Stimulated activated naive CD8-positive, alpha-beta T cell treated with anti-CD3 and anti-CD28 coated beads, Interleukin-15, amount 100 ng/mL, for 72 hours (primary cell): ENCODE results near the gene RMRP.

Experiments used
- ATAC-seq: fragments of 150-1000 bp; cut with Tn5 transposase; 2 replicates; pipeline ENCODE4 v1.10.0; 2021; ENCODE audit warnings: mild to moderate bottlenecking, moderate library complexity
- DNase-seq, 2 donors: peaks; one replicate each; pipeline ENCODE4 v3.0.0; 2021 to 2022
- H3K27ac Mint-ChIP-seq, 2 donors: one replicate each; pipeline ENCODE4 v1.8.0; 2022; ENCODE audit warnings: mild to moderate bottlenecking in 2 of 2, mixed read lengths in 2 of 2, moderate library complexity in 2 of 2
- H3K27me3 Mint-ChIP-seq: one replicate; pipeline ENCODE4 v1.8.0; 2022; ENCODE audit warnings: mixed read lengths
- H3K4me1 Mint-ChIP-seq: one replicate; pipeline ENCODE4 v1.8.0; 2022; ENCODE audit warnings: mild to moderate bottlenecking, mixed read lengths
- H3K4me3 Mint-ChIP-seq, 2 donors: one replicate each; pipeline ENCODE4 v1.8.0; 2022; ENCODE audit warnings: mild to moderate bottlenecking in 2 of 2, mixed read lengths in 2 of 2, moderate library complexity in 1 of 2
- H3K9me3 Mint-ChIP-seq, 2 donors: one replicate each; pipeline ENCODE4 v1.8.0; 2022; ENCODE audit warnings: mixed read lengths in 2 of 2

RMRP gene

GRCh38 chr9:35679766-35680330, 22.0 kb upstream of the RMRP start:
- H3K27me3 Mint-ChIP-seq, result peaks cover under 1% of the 10 kb centered on the region
- H3K4me1 Mint-ChIP-seq, result peaks cover 8% of the 10 kb centered on the region
- H3K27ac Mint-ChIP-seq, result no peak overlapping the region
- no peak overlapping the region for H3K4me3 Mint-ChIP-seq
- H3K9me3 Mint-ChIP-seq, result no peaks in the 10 kb centered on the region
- DNase-seq (no peak), ATAC-seq (no peak)

GRCh38 chr9:35679091-35679490, 21.3 kb upstream of the RMRP start:
- no peak overlapping the region for H3K27ac Mint-ChIP-seq
- H3K27me3 Mint-ChIP-seq, result peaks cover 8% of the 10 kb centered on the region
- ATAC-seq, result no peak

GRCh38 chr9:35675732-35676392, 18.0 kb upstream of the RMRP start:
- Mint-ChIP-seq H3K4me3 (peak overlapping the region; percentile 74 to 81), H3K9me3 (no peaks in the 10 kb centered on the region), H3K27ac (peak overlapping the region; percentile 88 to 90), H3K4me1 (peaks cover 17% of the 10 kb centered on the region), H3K27me3 (peaks cover 10% of the 10 kb centered on the region)
- ATAC-seq (peak; percentile 86), DNase-seq (peak; percentile 46 to 62)

More at GRCh38 chr9:35679091-35679490, 21.3 kb upstream of the RMRP start:
- no peak overlapping the region for H3K4me3 Mint-ChIP-seq
- DNase-seq, result no peak
- H3K4me1 Mint-ChIP-seq, result peaks cover 16% of the 10 kb centered on the region
- no peaks in the 10 kb centered on the region for H3K9me3 Mint-ChIP-seq

GRCh38 chr9:35675204-35675603, 17.4 kb upstream of the RMRP start:
- Mint-ChIP-seq H3K9me3 (no peaks in the 10 kb centered on the region), H3K4me3 (peak overlapping the region; percentile 74 to 81), H3K27ac (peak overlapping the region; percentile 57 to 75), H3K4me1 (peaks cover 17% of the 10 kb centered on the region), H3K27me3 (peaks cover 10% of the 10 kb centered on the region)
- ATAC-seq (peak; percentile 31), DNase-seq (no peak)

GRCh38 chr9:35674025-35674361, 16.2 kb upstream of the RMRP start:
- H3K9me3 Mint-ChIP-seq, result no peaks in the 10 kb centered on the region
- DNase-seq (no peak), ATAC-seq (no peak)
- H3K4me1 Mint-ChIP-seq, result peaks cover 17% of the 10 kb centered on the region
- peaks cover 10% of the 10 kb centered on the region for H3K27me3 Mint-ChIP-seq
- H3K4me3 Mint-ChIP-seq, result no peak overlapping the region
- no peak overlapping the region for H3K27ac Mint-ChIP-seq

GRCh38 chr9:35673132-35674024, 15.6 kb upstream of the RMRP start, which contains the start of gene CA9:
CA9 (plus strand) TSS chr9:35673928; CDS start chr9:35673960, 32 bp downstream.
- peaks cover 1% of the 10 kb centered on the region in 2 donors for H3K9me3 Mint-ChIP-seq
- peaks cover 17% of the 10 kb centered on the region for H3K4me1 Mint-ChIP-seq
- no peak for ATAC-seq
- DNase-seq, result no peak
- peaks cover 10% of the 10 kb centered on the region for H3K27me3 Mint-ChIP-seq
- H3K27ac Mint-ChIP-seq, result peak within 1 kb of the TSS in 1 of 2 donors; percentile 47
- H3K4me3 Mint-ChIP-seq, result peak within 1 kb of the TSS; percentile 0 to 42

GRCh38 chr9:35669331-35670145, 11.7 kb upstream of the RMRP start:
- Mint-ChIP-seq H3K4me1 (peaks cover 23% of the 10 kb centered on the region), H3K9me3 (peaks cover 6 to 7% of the 10 kb centered on the region in 2 donors), H3K27me3 (peaks cover 6% of the 10 kb centered on the region), H3K27ac (no peak overlapping the region), H3K4me3 (no peak overlapping the region)
- no peak for DNase-seq
- ATAC-seq, result no peak

GRCh38 chr9:35667939-35668338, 10.1 kb upstream of the RMRP start:
- Mint-ChIP-seq H3K27ac (no peak overlapping the region), H3K4me1 (peaks cover 34% of the 10 kb centered on the region), H3K9me3 (peaks cover 6 to 7% of the 10 kb centered on the region in 2 donors), H3K4me3 (no peak overlapping the region), H3K27me3 (no peaks in the 10 kb centered on the region)
- DNase-seq (no peak), ATAC-seq (no peak)

GRCh38 chr9:35666549-35666948, 8.7 kb upstream of the RMRP start:
- Mint-ChIP-seq H3K27ac (no peak overlapping the region), H3K4me1 (peaks cover 48% of the 10 kb centered on the region), H3K4me3 (no peak overlapping the region), H3K9me3 (peaks cover 6 to 7% of the 10 kb centered on the region in 2 donors), H3K27me3 (no peaks in the 10 kb centered on the region)
- no peak for DNase-seq
- no peak for ATAC-seq

- Mint-ChIP-seq H3K4me1 (peaks cover 52% of the 10 kb centered on the region), H3K4me3 (peak overlapping the region; percentile 92 to 93), H3K27ac (peak overlapping the region in 1 of 2 donors; percentile 34), H3K27me3 (no peaks in the 10 kb centered on the region), H3K9me3 (peaks cover 6 to 7% of the 10 kb centered on the region in 2 donors)
- ATAC-seq (no peak), DNase-seq (no peak)
Observed at GRCh38 chr9:35666045-35666444, 8.2 kb upstream of the RMRP start.

- DNase-seq, result no peak
- Mint-ChIP-seq H3K27me3 (no peaks in the 10 kb centered on the region), H3K27ac (peak overlapping the region; percentile 77), H3K9me3 (peaks cover 6 to 7% of the 10 kb centered on the region in 2 donors), H3K4me1 (peaks cover 58% of the 10 kb centered on the region), H3K4me3 (peak overlapping the region; percentile 92 to 93)
- ATAC-seq, result no peak
Observed at GRCh38 chr9:35665471-35665818, 7.6 kb upstream of the RMRP start.

GRCh38 chr9:35664531-35665470, 7.0 kb upstream of the RMRP start, which contains the start of gene ARHGEF39:
ARHGEF39 (minus strand) TSS chr9:35665195; CDS start chr9:35665169, 26 bp downstream.
- H3K9me3 Mint-ChIP-seq, result peaks cover 6 to 7% of the 10 kb centered on the region in 2 donors
- peak within 1 kb of the TSS; percentile 92 to 93 for H3K4me3 Mint-ChIP-seq
- peak within 1 kb of the TSS; percentile 77 for H3K27ac Mint-ChIP-seq
- ATAC-seq (peak; percentile 90), DNase-seq (peak; percentile 66 to 80)
- H3K4me1 Mint-ChIP-seq, result peaks cover 64% of the 10 kb centered on the region
- no peaks in the 10 kb centered on the region for H3K27me3 Mint-ChIP-seq

- no peak overlapping the region for H3K27ac Mint-ChIP-seq
- peaks cover 83% of the 10 kb centered on the region for H3K4me1 Mint-ChIP-seq
- H3K9me3 Mint-ChIP-seq, result no peaks in the 10 kb centered on the region
- H3K27me3 Mint-ChIP-seq, result no peaks in the 10 kb centered on the region
- peak overlapping the region; percentile 3 to 47 for H3K4me3 Mint-ChIP-seq
- no peak for DNase-seq
- no peak for ATAC-seq
Observed at GRCh38 chr9:35662437-35662836, 4.6 kb upstream of the RMRP start.

GRCh38 chr9:35661756-35662350, 4.0 kb upstream of the RMRP start:
- no peak for DNase-seq
- H3K9me3 Mint-ChIP-seq, result no peaks in the 10 kb centered on the region
- no peak for ATAC-seq
- peaks cover 89% of the 10 kb centered on the region for H3K4me1 Mint-ChIP-seq
- no peaks in the 10 kb centered on the region for H3K27me3 Mint-ChIP-seq
- H3K27ac Mint-ChIP-seq, result peak overlapping the region in 1 of 2 donors; percentile 58
- H3K4me3 Mint-ChIP-seq, result no peak overlapping the region
